K562 (cell line): ENCODE data around the gene E2F7. TPM values are rescaled to one million over a fixed set of nuclear protein-coding genes. Genes with fewer than 3 reads are reported as not detected.

ENCODE experiments used
- ATAC-seq: fragments of 200-7000 bp; cut with Tn5 transposase; 3 replicates; pipeline ENCODE4 v1.9.1; 2020; ENCODE audit warnings: moderate library complexity
- BruUV-seq: library from RNA; stranded (reverse); fragments of 400-500 nt; replicated peaks from 2 replicates; lab custom pipeline; 2021; lab: Mats Ljungman, UMichigan
- CTCF ChIA-PET: fragments of 300-600 bp; formaldehyde crosslinking; extraction: SDS; loops from one replicate; lab custom pipeline; 2021; ENCODE audit warnings: low intra/inter-chr PET ratio; lab: Yijun Ruan, JAX
- POLR2A ChIA-PET: fragments of 300-600, 350-650 bp; sonication (Branson Sonifier 250); formaldehyde crosslinking; extraction: SDS; loops from one replicate; lab custom pipeline; 2021; ENCODE audit warnings: antibody characterized with exemption, inconsistent platforms; lab: Yijun Ruan, JAX
- DNase-seq, 4 experiments: peaks; one replicate each; pipeline versions ENCODE4 v3.0.0 to v3.0.0-alpha.2; 2011 to 2018; ENCODE audit warnings: low spot score in 3 of 4, mixed read lengths in 3 of 4; ENCODE audit errors: extremely low read depth in 1 of 4
- FAIRE-seq: peaks from 2 replicates; lab custom pipeline; 2011; peaks lifted over from hg19 to GRCh38; lab: Jason Lieb, UNC
- H2AFZ ChIP-seq: 2 replicates; pipeline ENCODE4 v1.6.0; 2011; ENCODE audit warnings: low read depth, low read length, control low read depth, inconsistent platforms
- H3K27ac ChIP-seq: fragments of 200-600 bp; 3 replicates; pipeline ENCODE4 v1.8.0; 2011; ENCODE audit warnings: low read depth, mild to moderate bottlenecking, control low read depth, inconsistent platforms, low read length, moderate library complexity, mixed read lengths; ENCODE audit errors: extremely low read depth
- H3K27me3 ChIP-seq, 2 experiments: fragments of 300-600 bp in 1 of 2; 2 replicates in 1 of 2; 3 replicates in 1 of 2; pipeline versions ENCODE4 v1.6.0 to v1.8.0; 2011; ENCODE audit warnings: inconsistent platforms in 2 of 2, low read length in 2 of 2, mild to moderate bottlenecking in 1 of 2, mixed read lengths in 1 of 2, moderate library complexity in 1 of 2; ENCODE audit not compliant: control insufficient read depth in 2 of 2, insufficient read depth in 2 of 2
- H3K36me3 ChIP-seq: fragments of 300-600 bp; 3 replicates; pipeline ENCODE4 v1.8.0; 2011; ENCODE audit warnings: mild to moderate bottlenecking, low read length, inconsistent platforms; ENCODE audit not compliant: control insufficient read depth, insufficient read depth
- H3K4me1 ChIP-seq, 2 experiments: fragments of 200-600 bp in 1 of 2; replicated peaks in 1 of 2; 2 replicates in 1 of 2; 3 replicates in 1 of 2; pipeline versions ENCODE4 v1.5.1 to v1.8.0; 2011; ENCODE audit warnings: inconsistent platforms in 2 of 2, low read length in 2 of 2, mild to moderate bottlenecking in 1 of 2, mixed read lengths in 1 of 2, moderate library complexity in 1 of 2; ENCODE audit not compliant: control insufficient read depth in 2 of 2, insufficient read depth in 2 of 2
- H3K4me2 ChIP-seq: 2 replicates; pipeline ENCODE4 v1.6.1; 2011; ENCODE audit warnings: low read length, control low read depth, inconsistent platforms, mixed read lengths; ENCODE audit not compliant: insufficient read depth
- H3K4me3 ChIP-seq: fragments of 200-600 bp; sonication (generic), shearing (Covaris generic); 2 replicates; pipeline ENCODE4 v1.5.1; 2016; ENCODE audit warnings: control low read depth, inconsistent platforms
- H3K79me2 ChIP-seq: fragments of 200-600 bp; 3 replicates; pipeline ENCODE4 v1.8.0; 2011; ENCODE audit warnings: low read length, inconsistent platforms; ENCODE audit not compliant: control insufficient read depth, insufficient read depth
- H3K9ac ChIP-seq, 2 experiments: 2 replicates each; pipeline versions ENCODE4 v1.6.0 to v1.6.1; 2011; ENCODE audit warnings: low read depth in 2 of 2, low read length in 2 of 2, control low read depth in 1 of 2, inconsistent platforms in 1 of 2, mild to moderate bottlenecking in 1 of 2, mixed read lengths in 1 of 2; ENCODE audit not compliant: insufficient read depth in 1 of 2
- H3K9me1 ChIP-seq: one replicate; pipeline ENCODE4 v1.6.0; 2011; ENCODE audit warnings: inconsistent platforms, mild to moderate bottlenecking, low read length, moderate library complexity; ENCODE audit not compliant: control insufficient read depth, insufficient read depth
- H3K9me3 ChIP-seq: replicated peaks from 2 replicates; pipeline ENCODE4 v1.5.1; 2011; ENCODE audit warnings: low read depth, low read length, inconsistent platforms; ENCODE audit not compliant: control insufficient read depth, insufficient read depth
- H4K20me1 ChIP-seq: replicated peaks from 2 replicates; pipeline ENCODE4 v1.6.1; 2011; ENCODE audit warnings: low read length, inconsistent platforms, mixed read lengths; ENCODE audit not compliant: control insufficient read depth, insufficient read depth
- PATZ1 ChIP-seq: fragments of 250-450 bp; sonication (Bioruptor Pico); IDR thresholded peaks from 2 replicates; pipeline ENCODE4 v1.5.0; 2020; ENCODE audit warnings: mild to moderate bottlenecking, borderline replicate concordance
- RBBP5 ChIP-seq: fragments of 200-600 bp; sonication (generic); IDR thresholded peaks from 2 replicates; pipeline ENCODE4 v1.6.1; 2012; ENCODE audit warnings: borderline replicate concordance, mild to moderate bottlenecking, low read length, control low read depth, inconsistent platforms; ENCODE audit not compliant: insufficient read depth, poor library complexity, severe bottlenecking
- RBM17 ChIP-seq: fragments of 200-400 bp; formaldehyde crosslinking; IDR thresholded peaks from 2 replicates; pipeline ENCODE4 v1.6.1; 2017; ENCODE audit warnings: low read depth, mild to moderate bottlenecking, low read length, borderline replicate concordance
- RNF2 ChIP-seq: sonication (generic); IDR thresholded peaks from 2 replicates; pipeline ENCODE4 v1.6.1; 2016
- WGBS: fragments of 100-300 bp; shearing (Covaris generic); methylation state at CpG from one replicate; pipeline ENCODE4 v1.1.6; 2016; ENCODE audit warnings: low coverage, mixed read lengths; ENCODE audit not compliant: insufficient coverage; ENCODE audit errors: missing lambda C conversion rate; 5-methylcytosine and 5-hydroxymethylcytosine counted together
- in situ Hi-C: fragments of 300-500 bp; cut with MboI; formaldehyde crosslinking; loops from 4 replicates; pipeline ENCODE4 v1.15.0; 2018; ENCODE audit warnings: inconsistent platforms, mixed read lengths
- intact Hi-C: fragments of 100-400 bp; cut with micrococcal nuclease; formaldehyde crosslinking; loops from 2 replicates; pipeline ENCODE4 v1.14.2; 2022
- polyA plus RNA-seq, 8 experiments: library from polyadenylated mRNA; depleted of rRNA in 4 of 8; stranded (reverse) in 5 of 8; unstranded in 3 of 8; fragments of >200 nt; fragmentation: Nextera tagmentation in 2 of 8; fragmentation: Illumina TruSeq in 1 of 8; extraction: Ambion mirVana in 2 of 8; extraction: Trizol in 1 of 8; gene quantifications; 2 replicates each; pipeline versions ENCODE4 v1.2.1 to v1.2.3, GENCODE V29; 2011 to 2014; ENCODE audit warnings: inconsistent platforms in 1 of 8, missing spikeins in 1 of 8
- total RNA-seq, 7 experiments: library from RNA; depleted of rRNA in 6 of 7; stranded (reverse); fragments of >200 nt in 6 of 7; fragmentation: Illumina TruSeq in 2 of 7; extraction: Trizol in 2 of 7; gene quantifications; 2 replicates each; pipeline versions ENCODE4 v1.2.1 to v1.2.3, GENCODE V29; 2011 to 2021; ENCODE audit warnings: low replicate concordance in 1 of 7
- TF ChIP-seq, protein P1 (sequence below): fragments of 450-650 bp; formaldehyde crosslinking; IDR thresholded peaks from 2 replicates; pipeline ENCODE4 v1.4.0; 2020; ENCODE audit warnings: mild to moderate bottlenecking, moderate library complexity
- TF ChIP-seq, protein P2 (sequence below), 2 experiments: fragments of 450-650 bp; formaldehyde crosslinking in 1 of 2; IDR thresholded peaks; 2 replicates each; pipeline versions ENCODE4 v1.4.0 to v1.6.1; 2014 to 2020; ENCODE audit warnings: mild to moderate bottlenecking in 2 of 2, borderline replicate concordance in 1 of 2, low read depth in 1 of 2

Gene E2F7
- total and polyA plus RNA-seq, 9 of the 15 experiments (the other 6 are each of a cell fraction or from before 2014, with no cell fraction given): 3.4 to 13.6 (median 8.1) TPM

DNA sequence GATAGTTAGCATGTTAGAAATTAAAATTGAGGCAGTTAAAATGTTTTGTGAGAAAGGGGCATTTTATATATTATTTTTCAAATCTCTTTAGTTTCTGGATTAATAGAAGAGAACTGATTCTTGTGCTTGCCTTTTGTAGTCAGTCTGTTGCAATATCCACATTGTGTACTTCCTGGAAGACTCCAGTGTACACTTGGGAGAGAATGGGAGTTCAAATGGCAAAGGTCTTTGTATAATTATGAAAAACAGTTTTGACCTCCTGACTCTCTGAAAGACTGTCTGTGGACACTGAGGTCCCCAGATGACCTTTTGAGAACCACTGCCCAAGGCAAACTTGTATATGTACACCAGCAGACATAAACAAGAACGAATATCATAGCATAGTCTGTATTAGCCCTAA lies 12.1 kb downstream of the E2F7 start (continued):
- TF ChIP-seq RBM17 (no peak), RBBP5 (no peak), RNF2 (no peak)

- no peaks in the 10 kb centered on the region for H3K4me1 ChIP-seq
- BruUV-seq: no TSS peak
- H2AFZ ChIP-seq: no peak overlapping the region
- no peak overlapping the region for H3K9ac ChIP-seq
- ChIA-PET POLR2A (interaction anchor here (0.6 to 2.1 kb wide), 2 partner anchors 9 to 354 kb away, joined by 3 to 8 read pairs; no protein-coding TSS in a partner anchor), CTCF (no interaction called here)
- no peaks in the 10 kb centered on the region for H3K9me1 ChIP-seq
- no peaks in the 10 kb centered on the region for H4K20me1 ChIP-seq
- H3K4me3 ChIP-seq: no peak overlapping the region
- 7% methylated on average over 4 of the region's 4 CpGs for WGBS
- H3K36me3 ChIP-seq: peaks cover 68% of the 10 kb centered on the region
- H3K27ac ChIP-seq: no peak overlapping the region
- no peaks in the 10 kb centered on the region for H3K27me3 ChIP-seq
- peak; percentile 99 for ATAC-seq
- peak; percentile 57 to 69 (median 64) for DNase-seq
- in situ Hi-C loops: no loop called here
- intact Hi-C loops: loop anchor here (10.0 kb wide), 1 partner anchor 275 kb away; no protein-coding TSS in a partner anchor
- H3K79me2 ChIP-seq: no peaks in the 10 kb centered on the region
- H3K9me3 ChIP-seq: no peaks in the 10 kb centered on the region
- FAIRE-seq: peak; percentile 82
- H3K4me2 ChIP-seq: no peak overlapping the region
- TF ChIP-seq, protein P1, sequence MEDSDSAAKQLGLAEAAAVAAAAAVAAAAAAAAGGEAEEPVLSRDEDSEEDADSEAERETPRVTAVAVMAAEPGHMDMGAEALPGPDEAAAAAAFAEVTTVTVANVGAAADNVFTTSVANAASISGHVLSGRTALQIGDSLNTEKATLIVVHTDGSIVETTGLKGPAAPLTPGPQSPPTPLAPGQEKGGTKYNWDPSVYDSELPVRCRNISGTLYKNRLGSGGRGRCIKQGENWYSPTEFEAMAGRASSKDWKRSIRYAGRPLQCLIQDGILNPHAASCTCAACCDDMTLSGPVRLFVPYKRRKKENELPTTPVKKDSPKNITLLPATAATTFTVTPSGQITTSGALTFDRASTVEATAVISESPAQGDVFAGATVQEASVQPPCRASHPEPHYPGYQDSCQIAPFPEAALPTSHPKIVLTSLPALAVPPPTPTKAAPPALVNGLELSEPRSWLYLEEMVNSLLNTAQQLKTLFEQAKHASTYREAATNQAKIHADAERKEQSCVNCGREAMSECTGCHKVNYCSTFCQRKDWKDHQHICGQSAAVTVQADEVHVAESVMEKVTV (CRISPR knock-in tag): peak; percentile 40; the same call in 1 of the 2 replicates
- TF ChIP-seq PATZ1 (CRISPR knock-in tag): no peak
- TF ChIP-seq, protein P2, sequence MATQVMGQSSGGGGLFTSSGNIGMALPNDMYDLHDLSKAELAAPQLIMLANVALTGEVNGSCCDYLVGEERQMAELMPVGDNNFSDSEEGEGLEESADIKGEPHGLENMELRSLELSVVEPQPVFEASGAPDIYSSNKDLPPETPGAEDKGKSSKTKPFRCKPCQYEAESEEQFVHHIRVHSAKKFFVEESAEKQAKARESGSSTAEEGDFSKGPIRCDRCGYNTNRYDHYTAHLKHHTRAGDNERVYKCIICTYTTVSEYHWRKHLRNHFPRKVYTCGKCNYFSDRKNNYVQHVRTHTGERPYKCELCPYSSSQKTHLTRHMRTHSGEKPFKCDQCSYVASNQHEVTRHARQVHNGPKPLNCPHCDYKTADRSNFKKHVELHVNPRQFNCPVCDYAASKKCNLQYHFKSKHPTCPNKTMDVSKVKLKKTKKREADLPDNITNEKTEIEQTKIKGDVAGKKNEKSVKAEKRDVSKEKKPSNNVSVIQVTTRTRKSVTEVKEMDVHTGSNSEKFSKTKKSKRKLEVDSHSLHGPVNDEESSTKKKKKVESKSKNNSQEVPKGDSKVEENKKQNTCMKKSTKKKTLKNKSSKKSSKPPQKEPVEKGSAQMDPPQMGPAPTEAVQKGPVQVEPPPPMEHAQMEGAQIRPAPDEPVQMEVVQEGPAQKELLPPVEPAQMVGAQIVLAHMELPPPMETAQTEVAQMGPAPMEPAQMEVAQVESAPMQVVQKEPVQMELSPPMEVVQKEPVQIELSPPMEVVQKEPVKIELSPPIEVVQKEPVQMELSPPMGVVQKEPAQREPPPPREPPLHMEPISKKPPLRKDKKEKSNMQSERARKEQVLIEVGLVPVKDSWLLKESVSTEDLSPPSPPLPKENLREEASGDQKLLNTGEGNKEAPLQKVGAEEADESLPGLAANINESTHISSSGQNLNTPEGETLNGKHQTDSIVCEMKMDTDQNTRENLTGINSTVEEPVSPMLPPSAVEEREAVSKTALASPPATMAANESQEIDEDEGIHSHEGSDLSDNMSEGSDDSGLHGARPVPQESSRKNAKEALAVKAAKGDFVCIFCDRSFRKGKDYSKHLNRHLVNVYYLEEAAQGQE (IDR thresholded peaks at IDR 0.05; ENCODE audit: borderline replicate concordance): peak; percentile 53; the same call in 1 of the 2 replicates
- TF ChIP-seq, protein P2 (CRISPR knock-in tag; IDR thresholded peaks at IDR 0.05; ENCODE audit: low read depth): no peak
Observed at GRCh38 chr12:77049767-77050353, 15.5 kb downstream of the E2F7 start.
